GM23338 (cell line): ENCODE results near the gene ZFR2. TPM values are rescaled to one million over a fixed set of nuclear protein-coding genes. Genes with fewer than 3 reads are reported as not detected.

ENCODE experiments used
- ATAC-seq: fragments of 200-7000 bp; cut with Tn5 transposase; 3 replicates; pipeline ENCODE4 v1.9.1; 2020
- DNase-seq: peaks from one replicate; pipeline ENCODE4 v3.0.0-alpha.2; 2015; ENCODE audit warnings: low spot score
- H2AFZ ChIP-seq: fragments of 200-600 bp; sonication (generic); 2 replicates; pipeline ENCODE4 v1.8.0; 2016; ENCODE audit warnings: antibody characterized with exemption, mild to moderate bottlenecking, moderate library complexity
- H3F3A ChIP-seq: fragments of 200-600 bp; sonication (generic); replicated peaks from 2 replicates; pipeline ENCODE4 v1.8.0; 2017; ENCODE audit warnings: antibody characterized with exemption, mixed run types, low read depth
- H3K27ac ChIP-seq: fragments of 200-600 bp; sonication (generic); 2 replicates; pipeline ENCODE4 v1.6.1; 2016; ENCODE audit warnings: low read depth
- H3K27me3 ChIP-seq: fragments of 200-600 bp; sonication (generic); 2 replicates; pipeline ENCODE4 v1.8.0; 2016; ENCODE audit warnings: mild to moderate bottlenecking, mixed run types, moderate library complexity; ENCODE audit not compliant: insufficient read depth
- H3K36me3 ChIP-seq: fragments of 200-600 bp; sonication (generic); 2 replicates; pipeline ENCODE4 v1.8.0; 2016; ENCODE audit warnings: mild to moderate bottlenecking; ENCODE audit not compliant: insufficient read depth
- H3K4me1 ChIP-seq: fragments of 200-600 bp; sonication (generic); 2 replicates; pipeline ENCODE4 v1.8.0; 2016; ENCODE audit warnings: mild to moderate bottlenecking, moderate library complexity; ENCODE audit not compliant: insufficient read depth
- H3K4me2 ChIP-seq: fragments of 200-600 bp; sonication (generic); 2 replicates; pipeline ENCODE4 v1.7.1; 2017; ENCODE audit warnings: mixed run types
- H3K4me3 ChIP-seq: fragments of 200-600 bp; sonication (generic); 2 replicates; pipeline ENCODE4 v1.6.1; 2016; ENCODE audit warnings: mixed run types
- H3K79me2 ChIP-seq: fragments of 200-600 bp; sonication (generic); replicated peaks from 2 replicates; pipeline ENCODE4 v1.8.0; 2017; ENCODE audit warnings: mild to moderate bottlenecking; ENCODE audit not compliant: insufficient read depth
- H3K9me2 ChIP-seq: fragments of 200-600 bp; sonication (generic); 2 replicates; pipeline ENCODE4 v1.8.0; 2017; ENCODE audit not compliant: insufficient read depth
- H4K20me1 ChIP-seq: fragments of 200-600 bp; sonication (generic); replicated peaks from 2 replicates; pipeline ENCODE4 v1.8.0; 2017; ENCODE audit warnings: mild to moderate bottlenecking; ENCODE audit not compliant: insufficient read depth
- H3K27ac Mint-ChIP-seq: 2 replicates; pipeline ENCODE4 v1.8.0; 2020; ENCODE audit warnings: inconsistent platforms, mild to moderate bottlenecking, moderate library complexity, mixed read lengths
- H3K27me3 Mint-ChIP-seq: 3 replicates; pipeline ENCODE4 v1.8.0; 2022; ENCODE audit warnings: low read depth, mild to moderate bottlenecking, moderate library complexity, mixed read lengths, inconsistent platforms; ENCODE audit not compliant: insufficient read depth, poor library complexity
- H3K36me3 Mint-ChIP-seq: 3 replicates; pipeline ENCODE4 v1.8.0; 2021; ENCODE audit warnings: low read depth, mild to moderate bottlenecking, inconsistent platforms, moderate library complexity, mixed read lengths
- H3K4me1 Mint-ChIP-seq: 3 replicates; pipeline ENCODE4 v1.8.0; 2020; ENCODE audit warnings: mild to moderate bottlenecking, inconsistent platforms, mixed read lengths
- H3K4me3 Mint-ChIP-seq: 3 replicates; pipeline ENCODE4 v1.8.0; 2021; ENCODE audit warnings: moderate library complexity, mild to moderate bottlenecking, inconsistent platforms, mixed read lengths
- H3K9me3 Mint-ChIP-seq: 3 replicates; pipeline ENCODE4 v1.8.0; 2020; ENCODE audit warnings: moderate library complexity, mild to moderate bottlenecking, inconsistent platforms, mixed read lengths
- JUNB ChIP-seq: IDR thresholded peaks from one replicate; pipeline ENCODE4 v1.6.1; 2016; ENCODE audit warnings: antibody characterized with exemption; ENCODE audit not compliant: unreplicated experiment
- POLR2AphosphoS5 ChIP-seq: IDR thresholded peaks from 2 replicates; pipeline ENCODE4 v1.6.1; 2016; ENCODE audit warnings: antibody characterized with exemption, low read depth
- ZNF462 ChIP-seq: fragments of 250-450 bp; sonication (Bioruptor Pico); IDR thresholded peaks from 2 replicates; pipeline ENCODE4 v1.5.0; 2020; ENCODE audit warnings: mild to moderate bottlenecking, moderate library complexity
- polyA plus RNA-seq: library from polyadenylated mRNA; unstranded; fragments of >200 nt; fragmentation: Nextera tagmentation; extraction: Ambion mirVana; gene quantifications from 2 replicates; pipeline ENCODE4 v1.2.1, GENCODE V29; 2016
- total RNA-seq: library from RNA; depleted of rRNA; stranded (reverse); fragments of >200 nt; shearing (Covaris generic); gene quantifications from 2 replicates; pipeline ENCODE4 v1.2.3, GENCODE V29; 2014
- TF ChIP-seq, protein P1 (sequence below), 2 experiments: fragments of 200-600 bp in 1 of 2; sonication (generic) in 1 of 2; conservative IDR thresholded peaks; 2 replicates each; pipeline versions ENCODE4 v1.5.1 to v1.6.1; 2016 to 2017; ENCODE audit warnings: antibody characterized with exemption in 2 of 2, low read depth in 2 of 2, mild to moderate bottlenecking in 2 of 2, moderate library complexity in 1 of 2
- TF ChIP-seq, protein P2 (sequence below): IDR thresholded peaks from one replicate; pipeline ENCODE4 v1.6.1; 2018; ENCODE audit warnings: antibody characterized with exemption; ENCODE audit not compliant: unreplicated experiment

ZFR2 gene
- total and polyA plus RNA-seq, 2 experiments from 2014 or later: 15.8 to 31.3 TPM

GRCh38 chr19:3881272-3882040 is 12.6 kb upstream of the ZFR2 start:
- H3K4me3 Mint-ChIP-seq: peak overlapping the region; percentile 82
- peaks cover 8% of the 10 kb centered on the region for H3K4me1 Mint-ChIP-seq
- ATAC-seq: peak; percentile 37
- peaks cover 24% of the 10 kb centered on the region for H3K27me3 Mint-ChIP-seq
- DNase-seq: peak; percentile 77
- Histone ChIP-seq H3K36me3 (no peaks in the 10 kb centered on the region; the same call in 1 of the 2 replicates), H2AFZ (peak overlapping the region; percentile 74), H3K4me3 (peak overlapping the region; percentile 87), H3K4me1 (no peaks in the 10 kb centered on the region), H3F3A (peaks cover 6% of the 10 kb centered on the region; the same call in 1 of the 2 replicates), H3K27me3 (no peaks in the 10 kb centered on the region), H3K9me2 (no peaks in the 10 kb centered on the region), H3K79me2 (peaks cover 8% of the 10 kb centered on the region; the same call in 1 of the 2 replicates), H3K27ac (no peak overlapping the region), H3K4me2 (peak overlapping the region; percentile 97), H4K20me1 (peaks cover 7% of the 10 kb centered on the region)
- H3K36me3 Mint-ChIP-seq: peaks cover 2% of the 10 kb centered on the region; the same call in 1 of the 3 replicates
- no peaks in the 10 kb centered on the region; the same call in 2 of the 3 replicates for H3K9me3 Mint-ChIP-seq
- TF ChIP-seq, protein P1, sequence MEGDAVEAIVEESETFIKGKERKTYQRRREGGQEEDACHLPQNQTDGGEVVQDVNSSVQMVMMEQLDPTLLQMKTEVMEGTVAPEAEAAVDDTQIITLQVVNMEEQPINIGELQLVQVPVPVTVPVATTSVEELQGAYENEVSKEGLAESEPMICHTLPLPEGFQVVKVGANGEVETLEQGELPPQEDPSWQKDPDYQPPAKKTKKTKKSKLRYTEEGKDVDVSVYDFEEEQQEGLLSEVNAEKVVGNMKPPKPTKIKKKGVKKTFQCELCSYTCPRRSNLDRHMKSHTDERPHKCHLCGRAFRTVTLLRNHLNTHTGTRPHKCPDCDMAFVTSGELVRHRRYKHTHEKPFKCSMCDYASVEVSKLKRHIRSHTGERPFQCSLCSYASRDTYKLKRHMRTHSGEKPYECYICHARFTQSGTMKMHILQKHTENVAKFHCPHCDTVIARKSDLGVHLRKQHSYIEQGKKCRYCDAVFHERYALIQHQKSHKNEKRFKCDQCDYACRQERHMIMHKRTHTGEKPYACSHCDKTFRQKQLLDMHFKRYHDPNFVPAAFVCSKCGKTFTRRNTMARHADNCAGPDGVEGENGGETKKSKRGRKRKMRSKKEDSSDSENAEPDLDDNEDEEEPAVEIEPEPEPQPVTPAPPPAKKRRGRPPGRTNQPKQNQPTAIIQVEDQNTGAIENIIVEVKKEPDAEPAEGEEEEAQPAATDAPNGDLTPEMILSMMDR (conservative IDR thresholded peaks at IDR 0.05; ENCODE audit: low read depth in 2 of 2): no peak
- 0 out of 2 replicates have a peak, but pooled peaks have one; percentile 18 for TF ChIP-seq POLR2AphosphoS5
- no peak overlapping the region for H3K27ac Mint-ChIP-seq

GRCh38 chr19:3880471-3881271 is 11.8 kb upstream of the ZFR2 start, which contains the start of gene ATCAY:
Gene ATCAY, plus strand, starts transcription at chr19:3880685. Its CDS starts 5,083 bp downstream, at chr19:3885768.
- H2AFZ ChIP-seq: peak within 1 kb of the TSS; percentile 74
- TF ChIP-seq ZNF462 (no peak), JUNB (no peak), POLR2AphosphoS5 (peak; percentile 83)
- TF ChIP-seq, protein P2, sequence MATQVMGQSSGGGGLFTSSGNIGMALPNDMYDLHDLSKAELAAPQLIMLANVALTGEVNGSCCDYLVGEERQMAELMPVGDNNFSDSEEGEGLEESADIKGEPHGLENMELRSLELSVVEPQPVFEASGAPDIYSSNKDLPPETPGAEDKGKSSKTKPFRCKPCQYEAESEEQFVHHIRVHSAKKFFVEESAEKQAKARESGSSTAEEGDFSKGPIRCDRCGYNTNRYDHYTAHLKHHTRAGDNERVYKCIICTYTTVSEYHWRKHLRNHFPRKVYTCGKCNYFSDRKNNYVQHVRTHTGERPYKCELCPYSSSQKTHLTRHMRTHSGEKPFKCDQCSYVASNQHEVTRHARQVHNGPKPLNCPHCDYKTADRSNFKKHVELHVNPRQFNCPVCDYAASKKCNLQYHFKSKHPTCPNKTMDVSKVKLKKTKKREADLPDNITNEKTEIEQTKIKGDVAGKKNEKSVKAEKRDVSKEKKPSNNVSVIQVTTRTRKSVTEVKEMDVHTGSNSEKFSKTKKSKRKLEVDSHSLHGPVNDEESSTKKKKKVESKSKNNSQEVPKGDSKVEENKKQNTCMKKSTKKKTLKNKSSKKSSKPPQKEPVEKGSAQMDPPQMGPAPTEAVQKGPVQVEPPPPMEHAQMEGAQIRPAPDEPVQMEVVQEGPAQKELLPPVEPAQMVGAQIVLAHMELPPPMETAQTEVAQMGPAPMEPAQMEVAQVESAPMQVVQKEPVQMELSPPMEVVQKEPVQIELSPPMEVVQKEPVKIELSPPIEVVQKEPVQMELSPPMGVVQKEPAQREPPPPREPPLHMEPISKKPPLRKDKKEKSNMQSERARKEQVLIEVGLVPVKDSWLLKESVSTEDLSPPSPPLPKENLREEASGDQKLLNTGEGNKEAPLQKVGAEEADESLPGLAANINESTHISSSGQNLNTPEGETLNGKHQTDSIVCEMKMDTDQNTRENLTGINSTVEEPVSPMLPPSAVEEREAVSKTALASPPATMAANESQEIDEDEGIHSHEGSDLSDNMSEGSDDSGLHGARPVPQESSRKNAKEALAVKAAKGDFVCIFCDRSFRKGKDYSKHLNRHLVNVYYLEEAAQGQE: no peak
- H3K79me2 ChIP-seq: peaks cover 8% of the 10 kb centered on the region; the same call in 1 of the 2 replicates
- Mint-ChIP-seq H3K27me3 (peaks cover 25% of the 10 kb centered on the region), H3K4me3 (peak within 1 kb of the TSS; percentile 82), H3K4me1 (peaks cover 8% of the 10 kb centered on the region), H3K27ac (no peak within 1 kb of the TSS), H3K9me3 (no peaks in the 10 kb centered on the region; the same call in 2 of the 3 replicates), H3K36me3 (peaks cover 2% of the 10 kb centered on the region; the same call in 1 of the 3 replicates)
- H3K4me3 ChIP-seq: peak within 1 kb of the TSS; percentile 87
- no peaks in the 10 kb centered on the region for H3K9me2 ChIP-seq
- H3K27me3 ChIP-seq: no peaks in the 10 kb centered on the region
- H3K36me3 ChIP-seq: no peaks in the 10 kb centered on the region; the same call in 1 of the 2 replicates
- H3F3A ChIP-seq: peaks cover 6% of the 10 kb centered on the region; the same call in 1 of the 2 replicates
- no peaks in the 10 kb centered on the region for H3K4me1 ChIP-seq
- H3K27ac ChIP-seq: no peak within 1 kb of the TSS
- peak within 1 kb of the TSS; percentile 97 for H3K4me2 ChIP-seq
- H4K20me1 ChIP-seq: peaks cover 7% of the 10 kb centered on the region
- DNase-seq (peak; percentile 87), ATAC-seq (peak; percentile 81)
